SK-N-SH (cell line): ENCODE data around the gene LEF1. TPM values are rescaled to one million over a fixed set of nuclear protein-coding genes. Genes with fewer than 3 reads are reported as not detected.

Experiments
- CTCF ChIA-PET: fragments of 300-600, 350-600 bp; formaldehyde crosslinking; extraction: SDS; loops from one replicate; lab custom pipeline; 2021; lab: Yijun Ruan, JAX
- POLR2A ChIA-PET: fragments of 350-600 bp; sonication (Branson Sonifier 250); formaldehyde crosslinking; extraction: SDS; loops from one replicate; lab custom pipeline; 2020; ENCODE audit warnings: antibody characterized with exemption, inconsistent platforms; lab: Yijun Ruan, JAX
- DNase-seq: peaks from one replicate; pipeline ENCODE4 v3.0.0; 2012
- H2AFZ ChIP-seq: fragments of 200-600 bp; sonication (generic); 2 replicates; pipeline ENCODE4 v1.8.1; 2016; ENCODE audit warnings: antibody characterized with exemption, mild to moderate bottlenecking, low read depth
- H3F3A ChIP-seq: fragments of 200-600 bp; sonication (generic); replicated peaks from 2 replicates; pipeline ENCODE3; 2016; ENCODE audit warnings: antibody characterized with exemption, mild to moderate bottlenecking; ENCODE audit not compliant: insufficient read depth
- H3K27ac ChIP-seq, 2 experiments: fragments of 200-500 bp in 1 of 2; fragments of 200-600 bp in 1 of 2; sonication (Bioruptor generic) in 1 of 2; sonication (generic), shearing (Covaris generic) in 1 of 2; 2 replicates each; pipeline versions ENCODE4 v1.5.1 to v1.6.1; 2014 to 2016; ENCODE audit warnings: low read depth in 2 of 2, inconsistent platforms in 1 of 2, low read length in 1 of 2, mild to moderate bottlenecking in 1 of 2, mixed read lengths in 1 of 2
- H3K27me3 ChIP-seq: fragments of 200-600 bp; sonication (generic), shearing (Covaris generic); 2 replicates; pipeline ENCODE4 v1.6.1; 2016; ENCODE audit warnings: mixed run types; ENCODE audit not compliant: insufficient read depth
- H3K36me3 ChIP-seq, 2 experiments: fragments of 200-500 bp in 1 of 2; fragments of 200-600 bp in 1 of 2; sonication (Bioruptor generic) in 1 of 2; sonication (generic) in 1 of 2; replicated peaks in 1 of 2; 2 replicates each; pipeline versions ENCODE3 to v1.5.1; 2014 to 2016; ENCODE audit warnings: low read length in 1 of 2, mild to moderate bottlenecking in 1 of 2; ENCODE audit not compliant: insufficient read depth in 2 of 2, control insufficient read depth in 1 of 2
- H3K4me1 ChIP-seq, 2 experiments: fragments of 200-500 bp in 1 of 2; fragments of 200-600 bp in 1 of 2; sonication (Bioruptor generic) in 1 of 2; sonication (generic), shearing (Covaris generic) in 1 of 2; 2 replicates each; pipeline versions ENCODE4 v1.5.1 to v1.6.1; 2014 to 2016; ENCODE audit warnings: low read depth in 1 of 2, low read length in 1 of 2, mixed run types in 1 of 2; ENCODE audit not compliant: insufficient read depth in 2 of 2, control insufficient read depth in 1 of 2
- H3K4me2 ChIP-seq: fragments of 200-600 bp; sonication (generic), shearing (Covaris generic); 2 replicates; pipeline ENCODE4 v1.6.1; 2017; ENCODE audit warnings: mixed run types
- H3K4me3 ChIP-seq, 2 experiments: fragments of 200-500 bp in 1 of 2; fragments of 200-600 bp in 1 of 2; sonication (Bioruptor generic) in 1 of 2; sonication (generic), shearing (Covaris generic) in 1 of 2; 2 replicates each; pipeline versions ENCODE4 v1.5.1 to v1.8.1; 2014 to 2016; ENCODE audit warnings: low read depth in 2 of 2, inconsistent platforms in 1 of 2, low read length in 1 of 2, mild to moderate bottlenecking in 1 of 2, mixed read lengths in 1 of 2, moderate library complexity in 1 of 2
- H3K79me2 ChIP-seq: fragments of 200-600 bp; sonication (generic); 2 replicates; pipeline ENCODE4 v1.8.1; 2017; ENCODE audit warnings: mild to moderate bottlenecking; ENCODE audit not compliant: insufficient read depth
- H3K9ac ChIP-seq: fragments of 200-600 bp; sonication (generic); 2 replicates; pipeline ENCODE4 v1.6.1; 2017; ENCODE audit warnings: mixed run types
- H3K9me2 ChIP-seq: fragments of 200-600 bp; sonication (generic); 2 replicates; pipeline ENCODE4 v1.6.1; 2017; ENCODE audit warnings: mixed run types
- H3K9me3 ChIP-seq: fragments of 200-600 bp; sonication (generic); 2 replicates; pipeline ENCODE4 v1.6.1; 2017; ENCODE audit warnings: mixed run types, mild to moderate bottlenecking, moderate library complexity
- H4K20me1 ChIP-seq: fragments of 200-600 bp; sonication (generic); 2 replicates; pipeline ENCODE4 v1.6.1; 2017; ENCODE audit warnings: mild to moderate bottlenecking, mixed run types; ENCODE audit not compliant: insufficient read depth
- CTCF ChIP-seq: fragments of 200-600 bp; sonication (generic); IDR thresholded peaks from 2 replicates; pipeline ENCODE4 v1.6.1; 2017; ENCODE audit warnings: antibody characterized with exemption, mild to moderate bottlenecking, moderate library complexity
- FOXM1 ChIP-seq: IDR thresholded peaks from 2 replicates; pipeline ENCODE4 v1.4.0; 2012; ENCODE audit warnings: low read depth, mild to moderate bottlenecking
- GATA2 ChIP-seq: sonication (generic); formaldehyde crosslinking; IDR thresholded peaks from 2 replicates; pipeline ENCODE4 v1.5.0; 2020; ENCODE audit warnings: mild to moderate bottlenecking, missing genetic modification reagents
- MEF2A ChIP-seq: IDR thresholded peaks from 2 replicates; pipeline ENCODE4 v1.4.0; 2012; ENCODE audit warnings: low read depth, borderline replicate concordance
- MXI1 ChIP-seq: IDR thresholded peaks from 2 replicates; pipeline ENCODE4 v1.6.1; 2012; ENCODE audit warnings: mild to moderate bottlenecking, low read depth, low read length, improper control_type of control experiment
- PBX3 ChIP-seq: IDR thresholded peaks from 2 replicates; pipeline ENCODE4; 2012
- POLR2AphosphoS5 ChIP-seq: IDR thresholded peaks from 2 replicates; pipeline ENCODE4 v1.6.1; 2012; ENCODE audit warnings: low read depth, low read length
- RCOR1 ChIP-seq: fragments of 150-350 bp; IDR thresholded peaks from 2 replicates; pipeline ENCODE4 v1.6.1; 2017; ENCODE audit warnings: antibody characterized with exemption, low read length
- RFX5 ChIP-seq: IDR thresholded peaks from 2 replicates; pipeline ENCODE4 v1.6.1; 2012; ENCODE audit warnings: mild to moderate bottlenecking, improper control_type of control experiment, low read length
- RXRA ChIP-seq: IDR thresholded peaks from 2 replicates; pipeline ENCODE4 v1.4.0; 2012; ENCODE audit warnings: low read depth, mild to moderate bottlenecking, borderline replicate concordance
- TAF1 ChIP-seq: IDR thresholded peaks from 2 replicates; pipeline ENCODE4 v1.6.1; 2012; ENCODE audit warnings: low read depth, mild to moderate bottlenecking, low read length, moderate library complexity, borderline replicate concordance
- TCF12 ChIP-seq: IDR thresholded peaks from 2 replicates; pipeline ENCODE4 v1.4.0; 2012
- TEAD4 ChIP-seq: IDR thresholded peaks from 2 replicates; pipeline ENCODE4 v1.4.0; 2012; ENCODE audit warnings: mild to moderate bottlenecking, borderline replicate concordance; ENCODE audit not compliant: insufficient read depth
- USF2 ChIP-seq: fragments of 150-350 bp; IDR thresholded peaks from 2 replicates; pipeline ENCODE4 v1.6.1; 2017; ENCODE audit warnings: antibody characterized with exemption, low read length, low read depth, borderline replicate concordance
- WGBS: methylation state at CpG from one replicate; pipeline ENCODE4 v1.1.6; 2017; ENCODE audit warnings: low lambda C conversion rate; 5-methylcytosine and 5-hydroxymethylcytosine counted together
- polyA plus RNA-seq, 3 experiments: library from polyadenylated mRNA; depleted of rRNA; stranded (reverse); fragments of >200 nt; gene quantifications; 2 replicates each; pipeline ENCODE4 v1.2.3, GENCODE V29; 2012

Gene LEF1
- polyA plus RNA-seq, 1 of the 3 experiments (the other 2 are of a cell fraction): 0.36 TPM

- 20% methylated on average over 3 of the region's 3 CpGs for WGBS
- Histone ChIP-seq H3K36me3 (no peaks in the 10 kb centered on the region), H3K9me2 (no peaks in the 10 kb centered on the region), H3K27me3 (no peaks in the 10 kb centered on the region), H3K9ac (no peak overlapping the region), H3K4me1 (no peaks in the 10 kb centered on the region), H4K20me1 (no peaks in the 10 kb centered on the region), H3K79me2 (no peaks in the 10 kb centered on the region), H3K27ac (no peak overlapping the region), H3K4me3 (no peak overlapping the region), H2AFZ (no peak overlapping the region), H3K9me3 (no peaks in the 10 kb centered on the region), H3F3A (no peaks in the 10 kb centered on the region), H3K4me2 (no peak overlapping the region)
- TF ChIP-seq MEF2A (no peak), RCOR1 (no peak)
- POLR2A ChIA-PET: no interaction called here
- no peak for DNase-seq
- CTCF ChIA-PET: no interaction called here
Observed at GRCh38 chr4:108126806-108127205, 41.9 kb downstream of the LEF1 start.

- no peak overlapping the region for H3K4me2 ChIP-seq
- H3K9me3 ChIP-seq: no peaks in the 10 kb centered on the region
- H2AFZ ChIP-seq: no peak overlapping the region
- H3K4me1 ChIP-seq: no peaks in the 10 kb centered on the region
- no peaks in the 10 kb centered on the region for H3K79me2 ChIP-seq
- no peak for DNase-seq
- ChIA-PET CTCF (no interaction called here), POLR2A (no interaction called here)
- TF ChIP-seq TAF1: no peak
- TF ChIP-seq GATA2 (CRISPR knock-in tag): no peak
- no peak for TF ChIP-seq CTCF
- TF ChIP-seq FOXM1: no peak
- TF ChIP-seq RFX5: no peak
- no peak for TF ChIP-seq TCF12
- no peak for TF ChIP-seq POLR2AphosphoS5
- TF ChIP-seq RXRA: no peak
- no peak for TF ChIP-seq TEAD4
- TF ChIP-seq PBX3: no peak
- TF ChIP-seq MXI1: no peak
- no peak for TF ChIP-seq USF2
- 11% methylated on average over 2 of the region's 2 CpGs for WGBS
- H3K27me3 ChIP-seq: no peaks in the 10 kb centered on the region
- no peaks in the 10 kb centered on the region for H3K9me2 ChIP-seq
- no peak overlapping the region for H3K4me3 ChIP-seq
- no peak overlapping the region for H3K9ac ChIP-seq
- no peaks in the 10 kb centered on the region for H4K20me1 ChIP-seq
- no peaks in the 10 kb centered on the region for H3F3A ChIP-seq
- H3K27ac ChIP-seq: no peak overlapping the region
- H3K36me3 ChIP-seq: no peaks in the 10 kb centered on the region
Observed at GRCh38 chr4:108120789-108121188, 47.9 kb downstream of the LEF1 start.
